A673 (cell line): ENCODE measurements around the gene HTRA2. TPM values are rescaled to one million over a fixed set of nuclear protein-coding genes. Genes with fewer than 3 reads are reported as not detected.

ENCODE experiments used
- BruUV-seq: library from RNA; stranded (reverse); fragments of 400-500 nt; replicated peaks from 2 replicates; lab custom pipeline; 2021; lab: Mats Ljungman, UMichigan
- CTCF ChIA-PET: fragments of 300-600 bp; sonication (Branson Sonifier 250); formaldehyde crosslinking; loops from one replicate; lab custom pipeline; 2022; ENCODE audit warnings: antibody characterized with exemption; lab: Charles Lee
- POLR2A ChIA-PET: fragments of 300-600 bp; sonication (Branson Sonifier 250); formaldehyde crosslinking; loops from one replicate; lab custom pipeline; 2022; ENCODE audit warnings: antibody characterized with exemption; ENCODE audit not compliant: low non-redundant PET; lab: Charles Lee
- DNase-seq: peaks from one replicate; pipeline ENCODE4 v3.0.0-alpha.2; 2015; ENCODE audit warnings: low spot score
- H3K27ac ChIP-seq: fragments of 200-600 bp; sonication (generic); 2 replicates; pipeline ENCODE4 v1.5.1; 2016; ENCODE audit warnings: mixed run types, low read depth, mild to moderate bottlenecking, mixed read lengths, antibody characterized with exemption, low read length; ENCODE audit not compliant: poor library complexity, severe bottlenecking
- H3K27me3 ChIP-seq: fragments of 200-600 bp; sonication (generic); replicated peaks from 2 replicates; pipeline ENCODE4 v1.6.1; 2017; ENCODE audit warnings: mixed run types, low read depth, mild to moderate bottlenecking, mixed read lengths, antibody characterized with exemption, low read length; ENCODE audit not compliant: insufficient read depth, poor library complexity
- H3K36me3 ChIP-seq: fragments of 200-600 bp; sonication (generic); 2 replicates; pipeline ENCODE4 v1.6.1; 2016; ENCODE audit warnings: mixed run types, mild to moderate bottlenecking, mixed read lengths, antibody characterized with exemption, low read length; ENCODE audit not compliant: insufficient read depth, poor library complexity, severe bottlenecking
- H3K4me1 ChIP-seq: fragments of 200-600 bp; sonication (generic); 2 replicates; pipeline ENCODE4 v1.6.1; 2017; ENCODE audit warnings: mixed run types, mild to moderate bottlenecking, mixed read lengths, antibody characterized with exemption, low read length; ENCODE audit not compliant: insufficient read depth, poor library complexity, severe bottlenecking
- H3K4me3 ChIP-seq: fragments of 200-600 bp; sonication (generic); 2 replicates; pipeline ENCODE4 v1.5.1; 2016; ENCODE audit warnings: low read depth, mixed run types, mild to moderate bottlenecking, mixed read lengths, low read length; ENCODE audit not compliant: poor library complexity, severe bottlenecking
- H3K9me3 ChIP-seq: fragments of 200-600 bp; sonication (generic); 2 replicates; pipeline ENCODE4 v1.6.1; 2016; ENCODE audit warnings: mixed run types, low read depth, mild to moderate bottlenecking, mixed read lengths, antibody characterized with exemption, low read length; ENCODE audit not compliant: poor library complexity, severe bottlenecking
- EZH2 ChIP-seq: fragments of 200-600 bp; sonication (generic); IDR thresholded peaks from 2 replicates; pipeline ENCODE4 v1.6.1; 2017; ENCODE audit warnings: borderline replicate concordance, low read depth, mild to moderate bottlenecking, mixed read lengths, antibody characterized with exemption, low read length; ENCODE audit not compliant: poor library complexity, severe bottlenecking
- intact Hi-C: fragments of 100-400 bp; cut with micrococcal nuclease; formaldehyde crosslinking; loops from one replicate; pipeline ENCODE4 v1.10.0; 2022; ENCODE audit not compliant: unreplicated experiment
- total RNA-seq: library from RNA; stranded (reverse); gene quantifications from 2 replicates; pipeline ENCODE4 v1.2.3, GENCODE V29; 2021
- TF ChIP-seq, protein P1 (sequence below): fragments of 300-800, 200-600 bp; sonication (generic); conservative IDR thresholded peaks from 2 replicates; pipeline ENCODE4 v1.5.1; 2017; ENCODE audit warnings: low read depth, mild to moderate bottlenecking, antibody characterized with exemption, low read length, moderate library complexity, mixed read lengths

Gene HTRA2
- total RNA-seq, 1 experiment from 2014 or later = 35.1 TPM

DNA sequence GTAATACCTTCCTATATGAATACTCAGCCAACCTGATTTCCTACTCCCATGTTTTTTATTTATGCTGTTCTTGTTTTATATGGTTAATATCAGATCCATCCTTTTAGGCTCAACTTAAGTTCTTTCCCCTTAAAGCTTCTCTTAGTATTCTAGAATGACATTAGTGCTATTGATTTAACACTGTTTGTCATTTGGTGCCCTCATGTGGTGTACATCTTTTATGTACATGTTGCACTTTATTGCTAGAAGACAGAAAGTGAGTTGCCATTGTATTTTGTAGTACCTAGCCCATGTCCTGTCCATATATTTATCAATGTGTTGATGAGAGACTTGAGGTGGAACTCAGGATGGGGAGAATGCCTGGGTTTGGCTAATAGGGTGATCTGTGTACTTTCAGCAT is 2.5 kb downstream of the HTRA2 start:
- H3K4me1 ChIP-seq = peaks cover 16% of the 10 kb centered on the region
- intact Hi-C loops = loop anchor here (1.0 to 10.0 kb wide), 3 partner anchors 49 to 280 kb away; partner anchors contain the start of gene TTC31
- CTCF ChIA-PET = interaction anchor here (0.6 to 1.0 kb wide), 5 partner anchors 25 to 283 kb away, joined by 3 to 7 read pairs (median 3); partner anchors contain the start of genes CCDC142, PCGF1 and TTC31
- POLR2A ChIA-PET = no interaction called here
- TF ChIP-seq, protein P1, sequence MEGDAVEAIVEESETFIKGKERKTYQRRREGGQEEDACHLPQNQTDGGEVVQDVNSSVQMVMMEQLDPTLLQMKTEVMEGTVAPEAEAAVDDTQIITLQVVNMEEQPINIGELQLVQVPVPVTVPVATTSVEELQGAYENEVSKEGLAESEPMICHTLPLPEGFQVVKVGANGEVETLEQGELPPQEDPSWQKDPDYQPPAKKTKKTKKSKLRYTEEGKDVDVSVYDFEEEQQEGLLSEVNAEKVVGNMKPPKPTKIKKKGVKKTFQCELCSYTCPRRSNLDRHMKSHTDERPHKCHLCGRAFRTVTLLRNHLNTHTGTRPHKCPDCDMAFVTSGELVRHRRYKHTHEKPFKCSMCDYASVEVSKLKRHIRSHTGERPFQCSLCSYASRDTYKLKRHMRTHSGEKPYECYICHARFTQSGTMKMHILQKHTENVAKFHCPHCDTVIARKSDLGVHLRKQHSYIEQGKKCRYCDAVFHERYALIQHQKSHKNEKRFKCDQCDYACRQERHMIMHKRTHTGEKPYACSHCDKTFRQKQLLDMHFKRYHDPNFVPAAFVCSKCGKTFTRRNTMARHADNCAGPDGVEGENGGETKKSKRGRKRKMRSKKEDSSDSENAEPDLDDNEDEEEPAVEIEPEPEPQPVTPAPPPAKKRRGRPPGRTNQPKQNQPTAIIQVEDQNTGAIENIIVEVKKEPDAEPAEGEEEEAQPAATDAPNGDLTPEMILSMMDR = peak; percentile 56
- TF ChIP-seq EZH2 = no peak
- no peak overlapping the region for H3K4me3 ChIP-seq
- H3K27ac ChIP-seq = no peak overlapping the region
- DNase-seq = peak; percentile 64
- H3K9me3 ChIP-seq = no peaks in the 10 kb centered on the region
- H3K27me3 ChIP-seq = no peaks in the 10 kb centered on the region
- no TSS peak for BruUV-seq
- peaks cover 14% of the 10 kb centered on the region for H3K36me3 ChIP-seq

DNA sequence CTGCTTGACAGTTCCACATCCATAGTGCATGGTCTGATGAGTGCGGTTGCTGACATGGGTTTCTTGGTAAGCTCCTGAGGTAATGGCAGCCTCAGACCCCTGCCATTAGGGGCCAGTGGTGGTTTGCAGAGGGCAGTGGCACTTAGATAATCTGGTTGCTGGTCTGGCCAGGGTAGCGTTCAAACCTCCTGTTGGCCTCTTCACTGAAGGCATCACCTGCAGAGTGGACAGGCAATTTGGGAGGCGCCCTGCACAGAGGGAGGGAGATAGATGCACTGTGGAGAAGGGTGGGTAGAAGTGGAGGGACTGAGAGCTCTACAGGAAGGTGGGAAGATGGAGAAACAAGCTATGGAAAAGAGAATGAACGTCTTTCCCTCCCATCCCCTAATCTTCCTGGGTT is 3.7 kb downstream of the HTRA2 start:
- ChIA-PET CTCF (no interaction called here), POLR2A (no interaction called here)
- Histone ChIP-seq H3K36me3 (peaks cover 5% of the 10 kb centered on the region), H3K27ac (no peak overlapping the region), H3K9me3 (no peaks in the 10 kb centered on the region), H3K4me1 (peaks cover 13% of the 10 kb centered on the region), H3K27me3 (peaks cover 6% of the 10 kb centered on the region), H3K4me3 (no peak overlapping the region)
- no TSS peak for BruUV-seq
- TF ChIP-seq, protein P1 = no peak
- no peak for TF ChIP-seq EZH2
- intact Hi-C loops = loop anchor here (5.0 to 10.0 kb wide), 2 partner anchors 199 to 281 kb away; no protein-coding TSS in a partner anchor
- no peak for DNase-seq

GRCh38 chr2:74534411-74534810 is 4.7 kb downstream of the HTRA2 start:
- ChIA-PET POLR2A (no interaction called here), CTCF (no interaction called here)
- TF ChIP-seq EZH2 = no peak
- TF ChIP-seq, protein P1 = no peak
- intact Hi-C loops = loop anchor here (5.0 to 10.0 kb wide), 2 partner anchors 200 to 282 kb away; no protein-coding TSS in a partner anchor
- no peak overlapping the region for H3K27ac ChIP-seq
- DNase-seq = no peak
- BruUV-seq = no TSS peak
- H3K27me3 ChIP-seq = peaks cover 10% of the 10 kb centered on the region
- H3K4me1 ChIP-seq = peaks cover 8% of the 10 kb centered on the region
- peaks cover 5% of the 10 kb centered on the region for H3K36me3 ChIP-seq
- H3K9me3 ChIP-seq = no peaks in the 10 kb centered on the region
- no peak overlapping the region for H3K4me3 ChIP-seq
